C4-2B (cell line): Measurements from ENCODE around the gene SUV39H1.
"Not testable (repeated sequence)": the region's sequence is repeated elsewhere in the genome, so short reads cannot be mapped to it uniquely, and the experiment has no call there.

ENCODE experiments used
- CTCF ChIP-seq: fragments of 450-650 bp; conservative IDR thresholded peaks from 2 replicates; pipeline ENCODE4 v1.5.1; 2017; ENCODE audit warnings: mild to moderate bottlenecking
- ZFX ChIP-seq: fragments of 450-650 bp; IDR thresholded peaks from 2 replicates; pipeline ENCODE4 v1.6.1; 2017

GRCh38 chrX:48682795-48683194, 13.7 kb upstream of the SUV39H1 start:
- not testable (repeated sequence) for TF ChIP-seq CTCF, ZFX
